PC-3 (cell line): ENCODE data around the gene EID3. TPM values are rescaled to one million over a fixed set of nuclear protein-coding genes. Genes with fewer than 3 reads are reported as not detected.

ENCODE experiments used
- ATAC-seq: fragments of 200-7000 bp; cut with Tn5 transposase; 2 replicates; pipeline ENCODE4 v1.9.1; 2020; ENCODE audit warnings: mild to moderate bottlenecking, moderate library complexity
- BruUV-seq: library from RNA; stranded (reverse); fragments of 400-500 nt; replicated peaks from 2 replicates; lab custom pipeline; 2021; lab: Mats Ljungman, UMichigan
- CTCF ChIA-PET: fragments of 300-600 bp; sonication (Branson Sonifier 250); formaldehyde crosslinking; loops from one replicate; lab custom pipeline; 2022; ENCODE audit warnings: antibody characterized with exemption; lab: Charles Lee
- POLR2A ChIA-PET: fragments of 300-600 bp; sonication (Branson Sonifier 250); formaldehyde crosslinking; loops from one replicate; lab custom pipeline; 2022; ENCODE audit warnings: antibody characterized with exemption; ENCODE audit not compliant: unreplicated experiment; lab: Charles Lee
- DNase-seq: peaks from one replicate; pipeline ENCODE4 v3.0.0-alpha.2; 2015
- H2AFZ ChIP-seq: fragments of 300-600 bp; sonication (generic); 2 replicates; pipeline ENCODE4 v1.6.0; 2016; ENCODE audit warnings: antibody characterized with exemption, low read length
- H3F3A ChIP-seq: fragments of 300-600 bp; sonication (generic); one replicate; pipeline ENCODE4 v1.6.0; 2017; ENCODE audit warnings: antibody characterized with exemption, low read length, control low read depth, mild to moderate bottlenecking; ENCODE audit not compliant: unreplicated experiment
- H3K27ac ChIP-seq: fragments of 300-600 bp; sonication (generic); 2 replicates; pipeline ENCODE4 v1.5.1; 2016; ENCODE audit warnings: mild to moderate bottlenecking, low read length
- H3K27me3 ChIP-seq: fragments of 300-600 bp; sonication (generic); 2 replicates; pipeline ENCODE4 v1.6.1; 2016; ENCODE audit warnings: low read length, mixed read lengths
- H3K36me3 ChIP-seq: fragments of 300-600 bp; sonication (generic); 2 replicates; pipeline ENCODE4 v1.6.1; 2016; ENCODE audit warnings: low read depth, mixed run types, low read length, mixed read lengths
- H3K4me1 ChIP-seq: fragments of 300-600 bp; sonication (generic); 2 replicates; pipeline ENCODE4 v1.5.1; 2016; ENCODE audit warnings: low read length; ENCODE audit not compliant: insufficient read depth
- H3K4me2 ChIP-seq: fragments of 300-600 bp; sonication (generic); 2 replicates; pipeline ENCODE4 v1.6.0; 2016; ENCODE audit warnings: low read length
- H3K4me3 ChIP-seq: fragments of 300-600 bp; sonication (generic); 2 replicates; pipeline ENCODE4 v1.5.1; 2016; ENCODE audit warnings: mild to moderate bottlenecking, low read length, mixed read lengths
- H3K79me2 ChIP-seq: fragments of 300-600 bp; sonication (generic); 2 replicates; pipeline ENCODE4 v1.6.1; 2017; ENCODE audit warnings: low read length, mixed read lengths
- H3K9ac ChIP-seq: fragments of 300-600 bp; sonication (generic); 2 replicates; pipeline ENCODE4 v1.6.0; 2016; ENCODE audit warnings: mild to moderate bottlenecking, low read length
- H3K9me2 ChIP-seq: fragments of 300-600 bp; sonication (generic); replicated peaks from 2 replicates; pipeline ENCODE4 v1.6.1; 2016; ENCODE audit warnings: mixed run types, low read length, mixed read lengths
- H3K9me3 ChIP-seq: fragments of 300-600 bp; sonication (generic); 2 replicates; pipeline ENCODE4 v1.6.1; 2016; ENCODE audit warnings: low read length, mixed read lengths
- H4K20me1 ChIP-seq: fragments of 300-600 bp; sonication (generic); 2 replicates; pipeline ENCODE4 v1.6.1; 2016; ENCODE audit warnings: low read length, mixed read lengths
- EZH2 ChIP-seq: fragments of 300-600 bp; sonication (generic); IDR thresholded peaks from one replicate; pipeline ENCODE4 v1.6.1; 2017; ENCODE audit warnings: antibody characterized with exemption, mild to moderate bottlenecking, low read length; ENCODE audit not compliant: unreplicated experiment
- EZH2phosphoT487 ChIP-seq: fragments of 300-600 bp; sonication (generic); IDR thresholded peaks from 2 replicates; pipeline ENCODE4 v1.6.1; 2018; ENCODE audit warnings: mild to moderate bottlenecking, antibody characterized with exemption, low read length, borderline replicate concordance
- intact Hi-C: fragments of 100-400 bp; cut with micrococcal nuclease; formaldehyde crosslinking; loops from 2 replicates; pipeline ENCODE4 v1.9.0; 2023
- total RNA-seq: library from RNA; depleted of rRNA; stranded (reverse); fragments of >200 nt; gene quantifications from 2 replicates; pipeline ENCODE4 v1.2.3, GENCODE V29; 2014
- TF ChIP-seq, protein P1 (sequence below): fragments of 300-600 bp; sonication (generic); conservative IDR thresholded peaks from 2 replicates; pipeline ENCODE4 v1.5.1; 2017; ENCODE audit warnings: antibody characterized with exemption, low read depth, mild to moderate bottlenecking, low read length

The EID3 gene
- total RNA-seq, 1 experiment from 2014 or later: 9.8 TPM

GRCh38 chr12:104310751-104311633, 7.5 kb downstream of the EID3 start:
- H3K9ac ChIP-seq: no peak overlapping the region
- H3K4me3 ChIP-seq: no peak overlapping the region
- no peak overlapping the region for H3K4me2 ChIP-seq
- peaks cover 21% of the 10 kb centered on the region for H3F3A ChIP-seq
- H3K36me3 ChIP-seq: peaks cover 81% of the 10 kb centered on the region
- ChIA-PET CTCF (no interaction called here), POLR2A (interaction anchor here (0.5 kb wide), 1 partner anchor 17 kb away, joined by 3 read pairs; no protein-coding TSS in a partner anchor)
- H3K79me2 ChIP-seq: peaks cover 94% of the 10 kb centered on the region
- no peak for DNase-seq
- H2AFZ ChIP-seq: no peak overlapping the region
- no TSS peak for BruUV-seq
- no peaks in the 10 kb centered on the region for H3K9me2 ChIP-seq
- ATAC-seq: no peak
- intact Hi-C loops: no loop called here
- no peaks in the 10 kb centered on the region for H3K27me3 ChIP-seq
- no peaks in the 10 kb centered on the region for H3K9me3 ChIP-seq
- peaks cover 80% of the 10 kb centered on the region for H4K20me1 ChIP-seq
- no peaks in the 10 kb centered on the region for H3K4me1 ChIP-seq
- no peak overlapping the region for H3K27ac ChIP-seq
- TF ChIP-seq EZH2 (no peak), EZH2phosphoT487 (no peak)
- TF ChIP-seq, protein P1, sequence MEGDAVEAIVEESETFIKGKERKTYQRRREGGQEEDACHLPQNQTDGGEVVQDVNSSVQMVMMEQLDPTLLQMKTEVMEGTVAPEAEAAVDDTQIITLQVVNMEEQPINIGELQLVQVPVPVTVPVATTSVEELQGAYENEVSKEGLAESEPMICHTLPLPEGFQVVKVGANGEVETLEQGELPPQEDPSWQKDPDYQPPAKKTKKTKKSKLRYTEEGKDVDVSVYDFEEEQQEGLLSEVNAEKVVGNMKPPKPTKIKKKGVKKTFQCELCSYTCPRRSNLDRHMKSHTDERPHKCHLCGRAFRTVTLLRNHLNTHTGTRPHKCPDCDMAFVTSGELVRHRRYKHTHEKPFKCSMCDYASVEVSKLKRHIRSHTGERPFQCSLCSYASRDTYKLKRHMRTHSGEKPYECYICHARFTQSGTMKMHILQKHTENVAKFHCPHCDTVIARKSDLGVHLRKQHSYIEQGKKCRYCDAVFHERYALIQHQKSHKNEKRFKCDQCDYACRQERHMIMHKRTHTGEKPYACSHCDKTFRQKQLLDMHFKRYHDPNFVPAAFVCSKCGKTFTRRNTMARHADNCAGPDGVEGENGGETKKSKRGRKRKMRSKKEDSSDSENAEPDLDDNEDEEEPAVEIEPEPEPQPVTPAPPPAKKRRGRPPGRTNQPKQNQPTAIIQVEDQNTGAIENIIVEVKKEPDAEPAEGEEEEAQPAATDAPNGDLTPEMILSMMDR: no peak

DNA sequence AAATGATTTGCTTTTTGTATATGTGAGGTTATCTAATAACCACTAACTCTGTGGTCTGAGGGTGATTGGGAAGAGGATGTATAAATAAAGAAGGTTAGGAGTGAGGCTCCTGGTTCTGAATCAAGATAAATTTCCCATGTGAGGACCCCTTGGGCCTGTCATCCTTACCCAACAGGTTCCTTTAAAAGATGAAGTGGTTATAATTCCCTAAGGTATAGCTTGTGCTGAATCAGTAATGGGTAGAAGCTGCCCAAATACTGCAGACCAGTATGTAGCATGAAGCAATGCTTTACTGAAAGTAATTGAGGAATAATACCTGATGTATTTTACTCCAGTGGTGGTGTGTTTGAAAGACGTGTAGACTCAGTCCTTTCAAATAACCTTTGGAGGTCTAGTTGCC, 8.7 kb downstream of the EID3 start:
- H3K9ac ChIP-seq: no peak overlapping the region
- no peak overlapping the region for H3K4me3 ChIP-seq
- no peaks in the 10 kb centered on the region for H3K4me1 ChIP-seq
- CTCF ChIA-PET: no interaction called here
- no peak overlapping the region for H2AFZ ChIP-seq
- intact Hi-C loops: no loop called here
- peaks cover 90% of the 10 kb centered on the region for H3K79me2 ChIP-seq
- no peaks in the 10 kb centered on the region for H3K9me3 ChIP-seq
- no TSS peak for BruUV-seq
- POLR2A ChIA-PET: no interaction called here
- peaks cover 78% of the 10 kb centered on the region for H3K36me3 ChIP-seq
- H3F3A ChIP-seq: peaks cover 22% of the 10 kb centered on the region
- H4K20me1 ChIP-seq: peaks cover 76% of the 10 kb centered on the region
- no peak for DNase-seq
- H3K27ac ChIP-seq: no peak overlapping the region
- TF ChIP-seq EZH2 (no peak), EZH2phosphoT487 (no peak)
- TF ChIP-seq, protein P1: no peak
- no peaks in the 10 kb centered on the region for H3K27me3 ChIP-seq
- no peaks in the 10 kb centered on the region for H3K9me2 ChIP-seq
- ATAC-seq: no peak
- H3K4me2 ChIP-seq: no peak overlapping the region

GRCh38 chr12:104312654-104313053, 9.1 kb downstream of the EID3 start:
- CTCF ChIA-PET: no interaction called here

More at GRCh38 chr12:104312654-104313053, 9.1 kb downstream of the EID3 start:
- H3K4me2 ChIP-seq: no peak overlapping the region
- peaks cover 78% of the 10 kb centered on the region for H3K36me3 ChIP-seq
- intact Hi-C loops: no loop called here
- no peaks in the 10 kb centered on the region for H3K4me1 ChIP-seq
- no peak overlapping the region for H2AFZ ChIP-seq
- peaks cover 76% of the 10 kb centered on the region for H4K20me1 ChIP-seq
- no peaks in the 10 kb centered on the region for H3K9me2 ChIP-seq
- H3K9me3 ChIP-seq: no peaks in the 10 kb centered on the region
- H3K27ac ChIP-seq: no peak overlapping the region
- peaks cover 21% of the 10 kb centered on the region for H3F3A ChIP-seq
- no TSS peak for BruUV-seq
- ATAC-seq (no peak), DNase-seq (no peak)
- TF ChIP-seq, protein P1: no peak
- TF ChIP-seq EZH2phosphoT487: no peak
- POLR2A ChIA-PET: no interaction called here
- peaks cover 90% of the 10 kb centered on the region for H3K79me2 ChIP-seq
- H3K9ac ChIP-seq: no peak overlapping the region
- H3K27me3 ChIP-seq: no peaks in the 10 kb centered on the region
- no peak overlapping the region for H3K4me3 ChIP-seq
